GM12875 (cell line): ENCODE measurements around the gene YIF1A.
"Not testable (repeated sequence)": the region's sequence is repeated elsewhere in the genome, so short reads cannot be mapped to it uniquely, and the experiment has no call there.

Experiments
- H3K4me3 ChIP-seq: one replicate; pipeline ENCODE4 v1.5.1; 2011; ENCODE audit warnings: low read depth, low read length, control low read depth
- TF ChIP-seq, protein P1 (sequence below): IDR thresholded peaks from 2 replicates; pipeline ENCODE4 v1.5.1; 2011; ENCODE audit warnings: low read depth, mild to moderate bottlenecking, control low read depth, inconsistent platforms, low read length, moderate library complexity, borderline replicate concordance; ENCODE audit not compliant: insufficient read depth

YIF1A gene

DNA sequence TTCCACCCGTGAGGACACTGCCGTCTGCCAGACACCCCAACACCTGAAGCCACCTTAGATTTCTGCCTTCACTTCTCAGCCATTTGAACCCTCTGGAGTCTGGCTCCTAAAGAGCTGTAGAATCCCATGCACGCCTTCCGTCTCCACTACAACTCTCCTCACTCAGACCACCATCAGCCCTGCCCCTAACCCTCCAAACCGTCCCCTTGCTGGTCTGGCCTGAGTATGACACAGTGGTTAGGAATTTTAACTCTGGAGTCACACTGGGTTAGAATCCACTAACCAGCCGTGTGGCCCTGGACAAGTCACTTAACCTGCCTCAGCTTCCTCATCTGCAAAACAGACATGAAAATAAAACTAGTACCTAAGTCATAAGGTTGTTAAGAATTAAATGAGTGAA is 7.9 kb downstream of the YIF1A start:
- H3K4me3 ChIP-seq: no peak overlapping the region
- TF ChIP-seq, protein P1, sequence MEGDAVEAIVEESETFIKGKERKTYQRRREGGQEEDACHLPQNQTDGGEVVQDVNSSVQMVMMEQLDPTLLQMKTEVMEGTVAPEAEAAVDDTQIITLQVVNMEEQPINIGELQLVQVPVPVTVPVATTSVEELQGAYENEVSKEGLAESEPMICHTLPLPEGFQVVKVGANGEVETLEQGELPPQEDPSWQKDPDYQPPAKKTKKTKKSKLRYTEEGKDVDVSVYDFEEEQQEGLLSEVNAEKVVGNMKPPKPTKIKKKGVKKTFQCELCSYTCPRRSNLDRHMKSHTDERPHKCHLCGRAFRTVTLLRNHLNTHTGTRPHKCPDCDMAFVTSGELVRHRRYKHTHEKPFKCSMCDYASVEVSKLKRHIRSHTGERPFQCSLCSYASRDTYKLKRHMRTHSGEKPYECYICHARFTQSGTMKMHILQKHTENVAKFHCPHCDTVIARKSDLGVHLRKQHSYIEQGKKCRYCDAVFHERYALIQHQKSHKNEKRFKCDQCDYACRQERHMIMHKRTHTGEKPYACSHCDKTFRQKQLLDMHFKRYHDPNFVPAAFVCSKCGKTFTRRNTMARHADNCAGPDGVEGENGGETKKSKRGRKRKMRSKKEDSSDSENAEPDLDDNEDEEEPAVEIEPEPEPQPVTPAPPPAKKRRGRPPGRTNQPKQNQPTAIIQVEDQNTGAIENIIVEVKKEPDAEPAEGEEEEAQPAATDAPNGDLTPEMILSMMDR: no peak

DNA sequence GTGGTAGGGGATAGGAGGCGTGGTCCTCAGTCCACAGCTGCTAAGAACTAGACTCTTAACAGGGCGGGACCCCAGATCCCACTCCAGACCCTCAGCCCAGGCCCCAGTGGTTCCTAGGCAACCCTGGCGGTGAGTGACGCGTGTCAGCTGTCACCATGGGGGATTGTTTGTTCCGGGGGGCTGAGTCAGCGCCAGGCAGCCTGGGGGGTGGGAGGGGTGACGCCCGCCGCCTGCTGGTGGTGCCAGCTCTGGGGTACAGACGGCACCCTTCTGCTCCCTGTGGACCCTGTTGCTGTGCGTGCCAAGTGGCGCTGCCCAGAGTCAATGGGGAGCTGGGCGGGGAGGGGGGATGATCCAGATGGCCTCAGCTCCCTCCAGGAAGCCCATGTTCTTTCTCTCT is 8.5 kb downstream of the YIF1A start:
- TF ChIP-seq, protein P1: no peak

DNA sequence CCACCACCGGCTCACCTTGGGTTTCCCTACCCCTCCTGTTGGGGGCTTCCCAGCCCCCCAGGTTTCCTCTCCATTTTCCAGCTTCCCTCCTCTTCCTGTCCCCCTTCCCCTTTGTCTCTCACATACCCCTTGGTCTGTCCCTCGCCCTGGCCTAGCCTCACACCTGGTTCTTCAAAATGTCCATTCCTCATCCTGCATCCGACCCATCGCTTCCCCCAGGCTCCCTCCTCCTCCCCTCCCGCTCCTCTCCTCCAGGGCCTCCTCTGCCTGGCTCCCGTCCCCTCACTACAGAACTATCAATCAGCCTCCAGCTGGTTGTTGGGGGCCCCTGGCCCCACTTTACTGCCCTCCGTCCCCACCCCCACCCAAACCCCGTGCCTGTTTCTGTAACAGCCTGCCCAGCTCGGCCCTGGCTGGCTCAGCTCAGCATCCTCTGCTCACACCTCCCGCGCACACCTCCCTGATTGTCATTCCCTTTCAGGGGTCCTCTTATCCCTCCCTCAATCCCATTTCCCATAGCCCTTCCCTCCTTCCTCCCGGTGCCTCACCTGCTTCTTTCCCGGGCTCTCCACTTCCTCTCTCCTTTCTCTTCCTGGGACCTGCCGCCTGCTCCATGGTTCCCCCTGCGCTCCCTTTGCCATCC is 9.7 kb downstream of the YIF1A start:
- no peak overlapping the region for H3K4me3 ChIP-seq
- TF ChIP-seq, protein P1: no peak

More for the DNA sequence above, 8.5 kb downstream of the YIF1A start:
- no peak overlapping the region for H3K4me3 ChIP-seq

DNA sequence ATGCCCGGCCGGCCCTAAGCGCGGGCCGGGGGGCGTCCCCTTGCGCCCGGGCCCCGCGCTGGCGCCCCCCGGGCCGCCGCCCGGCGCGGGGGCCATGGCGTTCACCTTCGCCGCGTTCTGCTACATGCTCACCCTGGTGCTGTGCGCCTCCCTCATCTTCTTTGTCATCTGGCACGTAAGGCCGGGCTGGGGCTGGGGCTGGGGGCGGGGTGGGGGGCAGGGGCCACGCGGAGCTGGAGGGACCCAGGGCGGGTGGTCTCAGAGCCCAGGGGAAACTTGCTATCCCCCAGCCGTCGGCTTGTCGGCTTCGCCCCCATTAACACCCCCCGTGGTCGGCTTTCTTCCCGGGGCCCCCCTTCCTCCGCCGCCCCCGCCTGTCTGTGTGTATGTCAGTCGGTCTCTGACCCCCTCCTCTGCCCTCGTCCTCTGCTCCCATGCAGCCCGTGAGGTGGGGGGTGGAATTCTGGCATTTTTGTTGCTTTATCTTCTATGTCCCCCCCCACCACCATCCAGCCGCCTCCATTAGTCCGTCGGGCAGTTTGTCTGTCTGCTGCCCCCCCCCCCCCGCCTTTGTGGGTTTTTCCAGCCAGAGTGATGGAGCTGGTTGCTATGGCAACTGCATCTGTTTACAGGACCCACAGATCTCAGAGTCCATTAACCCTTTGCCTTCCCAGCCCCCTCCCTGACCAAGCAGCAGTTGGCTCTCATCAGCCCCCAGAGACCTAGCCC is 10.4 kb downstream of the YIF1A start:
- H3K4me3 ChIP-seq: no peak overlapping the region
- TF ChIP-seq, protein P1: no peak

DNA sequence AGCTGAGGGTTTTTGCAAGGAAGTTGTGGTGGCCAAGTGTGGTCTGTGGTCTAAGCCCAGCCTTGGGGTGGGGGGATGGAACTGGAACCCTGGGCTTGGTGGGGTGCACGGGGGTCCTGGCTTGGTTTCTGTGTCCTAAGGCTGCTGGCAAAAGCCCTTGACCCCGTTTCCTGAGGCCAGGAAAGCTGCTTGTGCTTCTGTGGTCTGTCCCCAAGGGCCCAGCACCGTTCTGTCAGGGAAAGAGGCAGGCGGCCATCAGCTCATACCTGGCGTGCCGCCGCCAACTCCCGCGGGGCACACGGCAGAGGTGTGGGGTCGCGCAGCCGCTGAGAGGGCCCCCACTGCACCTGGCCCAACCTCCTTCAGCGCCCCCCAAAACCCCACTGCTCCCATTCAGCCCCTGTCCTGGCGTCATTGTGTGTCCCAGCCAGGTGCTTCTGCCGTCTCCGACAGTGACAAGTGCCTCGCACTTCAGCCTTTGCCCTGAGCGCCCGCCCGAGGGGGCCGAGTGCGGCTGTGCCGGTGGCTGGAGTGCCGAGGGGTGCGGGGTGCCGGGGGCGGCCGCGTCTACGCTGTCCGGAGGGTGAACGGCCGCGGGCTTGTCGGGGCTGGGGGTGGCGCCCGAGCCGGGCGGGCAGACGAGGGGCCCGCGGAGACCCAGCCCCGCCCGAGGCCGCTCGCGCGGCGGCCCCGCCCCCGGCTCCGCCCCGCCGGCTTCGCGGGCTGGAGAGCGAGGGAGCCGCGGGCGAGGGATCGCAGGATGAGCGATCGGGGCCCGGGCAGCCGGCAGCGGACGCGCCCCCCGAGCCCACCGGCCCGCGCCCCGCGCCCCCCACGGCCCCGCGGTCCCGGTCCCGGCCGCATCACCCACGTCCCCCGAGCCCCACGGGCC is 11.2 kb downstream of the YIF1A start, which contains the start of gene CNIH2:
TSS of gene CNIH2 (plus strand) at position 705 of the 892 bp plus-strand sequence. CDS start 282 bp downstream, outside the sequence.
- H3K4me3 ChIP-seq: no peak within 1 kb of the TSS
- TF ChIP-seq, protein P1: no peak

DNA sequence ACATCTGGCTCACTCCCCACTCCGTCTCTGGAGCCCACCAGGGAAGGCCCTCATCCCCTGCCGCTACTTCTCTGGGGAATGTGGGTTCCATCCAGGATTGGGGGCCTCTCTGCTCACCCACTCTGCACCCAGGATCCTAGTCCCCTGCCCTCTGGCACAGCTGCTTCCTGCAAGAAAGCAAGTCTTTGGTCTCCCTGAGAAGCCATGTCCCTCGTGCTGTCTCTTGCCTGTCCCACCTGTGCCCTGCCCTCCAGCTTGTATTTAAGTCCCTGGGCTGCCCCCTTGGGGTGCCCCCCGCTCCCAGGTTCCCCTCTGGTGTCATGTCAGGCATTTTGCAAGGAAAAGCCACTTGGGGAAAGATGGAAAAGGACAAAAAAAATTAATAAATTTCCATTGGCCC is 11.9 kb downstream of the YIF1A start:
- not testable (repeated sequence) for H3K4me3 ChIP-seq

DNA sequence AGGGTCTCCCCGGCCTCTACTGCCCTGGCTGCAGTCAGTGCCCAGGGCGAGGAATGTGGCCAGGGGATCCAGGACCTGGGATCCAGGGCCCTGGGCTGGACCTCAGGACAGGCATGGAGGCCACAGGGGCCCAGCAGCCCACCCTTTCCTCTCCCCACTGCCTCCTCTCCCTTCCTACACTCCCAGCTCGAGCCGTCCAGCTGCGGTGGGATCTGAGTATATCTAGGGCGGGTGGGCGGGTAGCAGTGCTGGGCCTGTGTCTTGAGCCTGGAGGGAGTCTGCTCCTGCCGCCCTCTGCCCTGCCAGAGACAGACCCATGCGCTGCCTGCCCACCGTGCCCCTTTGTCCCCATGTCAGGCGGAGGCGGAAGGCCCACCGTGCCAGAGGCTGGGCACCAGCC is 12.3 kb downstream of the YIF1A start:
- not testable (repeated sequence) for H3K4me3 ChIP-seq

DNA sequence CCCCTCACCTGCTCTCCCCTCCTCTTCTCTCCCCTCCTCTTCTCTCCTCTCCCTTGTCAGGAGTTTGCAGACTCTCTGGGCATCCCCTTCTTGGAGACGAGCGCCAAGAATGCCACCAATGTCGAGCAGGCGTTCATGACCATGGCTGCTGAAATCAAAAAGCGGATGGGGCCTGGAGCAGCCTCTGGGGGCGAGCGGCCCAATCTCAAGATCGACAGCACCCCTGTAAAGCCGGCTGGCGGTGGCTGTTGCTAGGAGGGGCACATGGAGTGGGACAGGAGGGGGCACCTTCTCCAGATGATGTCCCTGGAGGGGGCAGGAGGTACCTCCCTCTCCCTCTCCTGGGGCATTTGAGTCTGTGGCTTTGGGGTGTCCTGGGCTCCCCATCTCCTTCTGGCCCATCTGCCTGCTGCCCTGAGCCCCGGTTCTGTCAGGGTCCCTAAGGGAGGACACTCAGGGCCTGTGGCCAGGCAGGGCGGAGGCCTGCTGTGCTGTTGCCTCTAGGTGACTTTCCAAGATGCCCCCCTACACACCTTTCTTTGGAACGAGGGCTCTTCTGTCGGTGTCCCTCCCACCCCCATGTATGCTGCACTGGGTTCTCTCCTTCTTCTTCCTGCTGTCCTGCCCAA is 12.8 kb downstream of the YIF1A start:
- TF ChIP-seq, protein P1: no peak
- H3K4me3 ChIP-seq: no peak overlapping the region
